Esophagus (tissue), 2 donors: ENCODE results near the gene SLFN13. TPM values are rescaled to one million over a fixed set of nuclear protein-coding genes. Genes with fewer than 3 reads are reported as not detected.
"Not testable (repeated sequence)": the region's sequence is repeated elsewhere in the genome, so short reads cannot be mapped to it uniquely, and the experiment has no call there.

Source experiments
- H3K27ac ChIP-seq, 2 donors: one replicate each; pipeline ENCODE4 v1.5.1; 2013; ENCODE audit warnings: low read depth in 2 of 2, mild to moderate bottlenecking in 2 of 2, inconsistent platforms in 1 of 2, low read length in 1 of 2, moderate library complexity in 1 of 2
- H3K27me3 ChIP-seq, 2 donors: one replicate each; pipeline ENCODE4 v1.6.1; 2013; ENCODE audit warnings: low read length in 2 of 2, control low read depth in 1 of 2, mild to moderate bottlenecking in 1 of 2; ENCODE audit not compliant: insufficient read depth in 2 of 2, control insufficient read depth in 1 of 2
- H3K36me3 ChIP-seq, 2 donors: one replicate each; pipeline ENCODE4 v1.6.1; 2013; ENCODE audit warnings: low read length in 1 of 2; ENCODE audit not compliant: control insufficient read depth in 2 of 2, insufficient read depth in 2 of 2
- H3K4me1 ChIP-seq, 2 donors: one replicate each; pipeline ENCODE4 v1.6.1; 2013; ENCODE audit warnings: low read length in 1 of 2; ENCODE audit not compliant: control insufficient read depth in 2 of 2, insufficient read depth in 2 of 2
- H3K4me3 ChIP-seq, 2 donors: one replicate each; pipeline ENCODE4 v1.5.1; 2013; ENCODE audit warnings: low read length in 2 of 2, mild to moderate bottlenecking in 2 of 2, low read depth in 1 of 2, moderate library complexity in 1 of 2
- H3K9me3 ChIP-seq, 2 donors: one replicate each; pipeline ENCODE4 v1.6.1; 2013; ENCODE audit warnings: mild to moderate bottlenecking in 2 of 2, low read depth in 1 of 2, low read length in 1 of 2, moderate library complexity in 1 of 2; ENCODE audit not compliant: control insufficient read depth in 2 of 2, insufficient read depth in 1 of 2
- WGBS, 2 donors: extraction: QIAGEN DNeasy Blood & Tissue Kit; methylation state at CpG; one replicate each; pipeline ENCODE4 v1.1.7; 2013; 5-methylcytosine and 5-hydroxymethylcytosine counted together
- polyA plus RNA-seq, 2 donors: library from polyadenylated mRNA; stranded (reverse); fragments of 200-250 nt; gene quantifications; one replicate each; pipeline ENCODE4 v1.2.3, GENCODE V29; 2013
- donor health status: healthy with polysubstance abuse.
- donor health status: Bipolar disorder and iron deficiency.

Gene SLFN13
- polyA plus RNA-seq, 2 donors: 3.7 to 6.0 TPM

DNA sequence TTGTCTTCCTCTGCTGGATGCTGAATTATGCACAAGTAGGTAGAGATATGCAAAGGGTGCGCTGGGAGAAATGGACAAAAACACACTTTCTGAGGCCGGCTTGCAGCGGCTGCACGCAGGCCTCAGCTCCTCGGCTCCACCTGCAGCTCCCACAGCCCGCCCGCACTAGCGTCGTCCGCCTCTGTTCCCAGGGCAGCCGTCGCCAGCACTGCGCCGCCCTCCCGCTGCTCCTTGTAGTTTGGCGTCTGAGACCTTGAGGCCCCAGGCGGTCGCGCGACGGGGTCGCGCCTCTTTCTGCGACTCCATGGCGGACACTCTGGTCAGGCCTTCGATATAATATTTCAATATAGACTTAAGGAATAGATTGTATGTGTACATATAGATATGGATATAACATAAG, 41.0 kb downstream of the SLFN13 start:
- 89 to 92% methylated on average over 26 of the region's 26 CpGs for WGBS, 2 donors
- H3K4me3 ChIP-seq: no peak overlapping the region
- no peaks in the 10 kb centered on the region for H3K27me3 ChIP-seq
- H3K4me1 ChIP-seq: no peaks in the 10 kb centered on the region
- peaks cover 0 to 3% of the 10 kb centered on the region in 2 donors for H3K9me3 ChIP-seq
- H3K27ac ChIP-seq: no peak overlapping the region
- H3K36me3 ChIP-seq: peaks cover 3 to 4% of the 10 kb centered on the region in 2 donors

DNA sequence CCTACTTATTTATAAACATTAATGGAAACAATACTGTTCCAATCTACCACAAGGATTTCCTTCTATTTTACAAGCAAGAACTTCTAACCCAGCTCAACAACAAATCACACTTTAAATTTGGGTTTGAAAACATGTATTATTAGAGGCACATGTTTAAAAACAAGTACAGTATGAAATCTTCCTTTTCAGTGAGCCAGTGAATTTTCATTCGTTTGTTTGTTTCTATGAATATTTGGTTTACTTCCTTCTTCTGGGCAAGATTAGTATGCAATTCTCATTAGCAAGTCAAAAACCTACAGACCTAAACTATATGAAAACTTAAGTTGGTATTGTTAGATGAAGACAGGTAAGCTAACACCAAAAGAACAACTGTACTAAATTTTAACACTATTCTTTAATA, 42.0 kb downstream of the SLFN13 start:
- Histone ChIP-seq H3K9me3 (peaks cover 0 to 3% of the 10 kb centered on the region in 2 donors), H3K4me3 (no peak overlapping the region), H3K27ac (no peak overlapping the region), H3K36me3 (peaks cover 3 to 4% of the 10 kb centered on the region in 2 donors), H3K27me3 (no peaks in the 10 kb centered on the region), H3K4me1 (no peaks in the 10 kb centered on the region)
- 82 to 84% methylated on average over 1 of the region's 1 CpG for WGBS, 2 donors

GRCh38 chr17:35404360-35404759, 44.2 kb downstream of the SLFN13 start:
- H3K36me3 ChIP-seq: no peaks in the 10 kb centered on the region
- H3K9me3 ChIP-seq: peaks cover 0 to 3% of the 10 kb centered on the region in 2 donors
- H3K4me1 ChIP-seq: no peaks in the 10 kb centered on the region
- no peaks in the 10 kb centered on the region for H3K27me3 ChIP-seq
- no peak overlapping the region for H3K27ac ChIP-seq
- WGBS, 2 donors: 80 to 82% methylated on average over 1 of the region's 1 CpG
- H3K4me3 ChIP-seq: no peak overlapping the region

GRCh38 chr17:35393783-35394182, 54.8 kb downstream of the SLFN13 start:
- H3K27ac ChIP-seq, H3K9me3 ChIP-seq, H3K36me3 ChIP-seq, H3K4me3 ChIP-seq, H3K27me3 ChIP-seq, H3K4me1 ChIP-seq: not testable (repeated sequence)
- 92% methylated on average over 13 of the region's 13 CpGs for WGBS, 2 donors

DNA sequence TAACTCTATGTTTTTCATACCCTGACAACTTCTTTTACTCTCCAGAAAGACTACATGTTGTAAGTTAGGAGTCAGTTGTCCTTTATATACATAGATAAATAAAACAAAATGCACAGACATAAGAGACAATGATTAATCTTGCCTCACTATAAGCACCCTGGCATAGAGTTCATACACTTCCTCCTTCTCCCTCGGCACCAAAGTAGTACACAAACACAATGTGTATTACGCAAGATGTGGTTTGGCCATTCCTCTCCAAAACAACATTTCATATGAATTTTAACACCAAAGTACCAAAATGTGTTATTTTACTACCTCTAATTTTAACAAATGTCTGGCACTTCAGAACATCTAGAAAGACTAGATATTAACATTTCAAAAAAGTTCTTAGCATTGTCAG, 57.9 kb downstream of the SLFN13 start:
- H3K9me3 ChIP-seq: no peaks in the 10 kb centered on the region
- peaks cover 0 to 3% of the 10 kb centered on the region in 2 donors for H3K27me3 ChIP-seq
- no peaks in the 10 kb centered on the region for H3K36me3 ChIP-seq
- 48 to 65% methylated on average over 2 of the region's 2 CpGs for WGBS, 2 donors
- no peaks in the 10 kb centered on the region for H3K4me1 ChIP-seq
- no peak overlapping the region for H3K4me3 ChIP-seq
- no peak overlapping the region for H3K27ac ChIP-seq

GRCh38 chr17:35390156-35390555, 58.4 kb downstream of the SLFN13 start:
- H3K36me3 ChIP-seq: no peaks in the 10 kb centered on the region
- H3K4me3 ChIP-seq: no peak overlapping the region
- WGBS, 2 donors: 73 to 92% methylated on average over 2 of the region's 2 CpGs
- H3K4me1 ChIP-seq: no peaks in the 10 kb centered on the region
- H3K9me3 ChIP-seq: no peaks in the 10 kb centered on the region
- H3K27ac ChIP-seq: no peak overlapping the region
- peaks cover 0 to 3% of the 10 kb centered on the region in 2 donors for H3K27me3 ChIP-seq

GRCh38 chr17:35387496-35387895, 61.1 kb downstream of the SLFN13 start:
- Histone ChIP-seq H3K27me3 (peaks cover 0 to 3% of the 10 kb centered on the region in 2 donors), H3K4me3 (no peak overlapping the region), H3K4me1 (no peaks in the 10 kb centered on the region), H3K9me3 (no peaks in the 10 kb centered on the region), H3K36me3 (no peaks in the 10 kb centered on the region), H3K27ac (no peak overlapping the region)

Other genes with a start within 250 kb of the SLFN13 start
- 1 to 10 TPM; 2.8 to 3.1 TPM for gene SLFN5, start 205.7 kb downstream of the SLFN13 start, polyA plus RNA-seq
- gene SLFN11, start 75.1 kb downstream of the SLFN13 start, polyA plus RNA-seq: 1 to 10 TPM; 2.7 to 3.0 TPM
- 1 to 10 TPM; 1.9 to 2.0 TPM for gene SLFN12, start 16.3 kb downstream of the SLFN13 start, polyA plus RNA-seq
- under 1 TPM; 0.25 to 0.55 TPM for gene SLFN12L, start 88.9 kb upstream of the SLFN13 start, polyA plus RNA-seq
- gene SLFN14, start 112.1 kb upstream of the SLFN13 start, polyA plus RNA-seq: not detected
- 1 to 10 TPM; 2.4 TPM for gene PEX12, start 129.8 kb upstream of the SLFN13 start, polyA plus RNA-seq
- gene AP2B1, start 138.6 kb upstream of the SLFN13 start, polyA plus RNA-seq: 10 to 100 TPM; 13.2 to 14.3 TPM